Ascending aorta (tissue), 1 donor: ENCODE data around the gene R3HDM1. TPM values are rescaled to one million over a fixed set of nuclear protein-coding genes. Genes with fewer than 3 reads are reported as not detected.

Experiments used
- total RNA-seq: library from RNA; depleted of rRNA; stranded (reverse); fragments of >200 nt; gene quantifications from one replicate; pipeline ENCODE4 v1.1.0, GENCODE V29; 2016

The R3HDM1 gene
- total RNA-seq, 1 donor from 2014 or later, result 5.0 TPM

Other genes starting within 250 kb of the R3HDM1 start
- 2.3 TPM for gene ZRANB3, start 266 bp upstream of the R3HDM1 start, total RNA-seq
- 14.8 TPM for gene UBXN4, start 210.4 kb downstream of the R3HDM1 start, total RNA-seq